PC-3 (cell line): ENCODE measurements around the gene SCUBE3.

Experiments used
- EZH2 ChIP-seq: fragments of 300-600 bp; sonication (generic); IDR thresholded peaks from one replicate; pipeline ENCODE4 v1.6.1; 2017; ENCODE audit warnings: antibody characterized with exemption, mild to moderate bottlenecking, low read length; ENCODE audit not compliant: unreplicated experiment
- EZH2phosphoT487 ChIP-seq: fragments of 300-600 bp; sonication (generic); IDR thresholded peaks from 2 replicates; pipeline ENCODE4 v1.6.1; 2018; ENCODE audit warnings: mild to moderate bottlenecking, antibody characterized with exemption, low read length, borderline replicate concordance
- TF ChIP-seq, protein P1 (sequence below): fragments of 300-600 bp; sonication (generic); conservative IDR thresholded peaks from 2 replicates; pipeline ENCODE4 v1.5.1; 2017; ENCODE audit warnings: antibody characterized with exemption, low read depth, mild to moderate bottlenecking, low read length

DNA sequence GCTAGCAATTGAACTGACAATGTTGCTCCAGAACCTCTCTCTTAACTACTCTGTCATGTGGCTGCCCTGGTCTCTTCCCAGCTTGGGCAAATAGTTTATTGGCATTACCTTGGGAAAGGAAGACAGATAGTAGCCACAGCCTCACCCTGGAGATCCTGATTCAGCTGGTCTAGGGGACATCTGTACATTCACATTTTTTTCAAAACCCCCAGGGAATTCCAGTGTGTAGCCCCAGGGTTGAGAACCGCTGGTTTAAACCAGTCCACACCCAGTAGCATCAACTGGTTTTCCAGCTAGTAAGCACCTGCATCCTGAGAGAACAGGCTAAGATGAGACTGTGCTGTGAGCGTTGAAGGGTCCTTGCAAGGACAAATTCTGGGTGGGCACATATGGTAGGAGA, 9.6 kb downstream of the SCUBE3 start:
- TF ChIP-seq, protein P1, sequence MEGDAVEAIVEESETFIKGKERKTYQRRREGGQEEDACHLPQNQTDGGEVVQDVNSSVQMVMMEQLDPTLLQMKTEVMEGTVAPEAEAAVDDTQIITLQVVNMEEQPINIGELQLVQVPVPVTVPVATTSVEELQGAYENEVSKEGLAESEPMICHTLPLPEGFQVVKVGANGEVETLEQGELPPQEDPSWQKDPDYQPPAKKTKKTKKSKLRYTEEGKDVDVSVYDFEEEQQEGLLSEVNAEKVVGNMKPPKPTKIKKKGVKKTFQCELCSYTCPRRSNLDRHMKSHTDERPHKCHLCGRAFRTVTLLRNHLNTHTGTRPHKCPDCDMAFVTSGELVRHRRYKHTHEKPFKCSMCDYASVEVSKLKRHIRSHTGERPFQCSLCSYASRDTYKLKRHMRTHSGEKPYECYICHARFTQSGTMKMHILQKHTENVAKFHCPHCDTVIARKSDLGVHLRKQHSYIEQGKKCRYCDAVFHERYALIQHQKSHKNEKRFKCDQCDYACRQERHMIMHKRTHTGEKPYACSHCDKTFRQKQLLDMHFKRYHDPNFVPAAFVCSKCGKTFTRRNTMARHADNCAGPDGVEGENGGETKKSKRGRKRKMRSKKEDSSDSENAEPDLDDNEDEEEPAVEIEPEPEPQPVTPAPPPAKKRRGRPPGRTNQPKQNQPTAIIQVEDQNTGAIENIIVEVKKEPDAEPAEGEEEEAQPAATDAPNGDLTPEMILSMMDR, result no peak
- TF ChIP-seq EZH2, result no peak
- TF ChIP-seq EZH2phosphoT487, result no peak
